Measurements from ENCODE around the gene CHRDL2.
"Not testable (repeated sequence)": the region's sequence is repeated elsewhere in the genome, so short reads cannot be mapped to it uniquely, and the experiment has no call there.

The CHRDL2 gene

GRCh38 chr11:74771139-74771538, 39.9 kb upstream of the CHRDL2 start:
- Histone ChIP-seq H3K36me3 (ENCODE audit: insufficient read depth, low read length) (no peaks in the 10 kb centered on the region), H3K9me3 (ENCODE audit: low read depth, low read length) (no peaks in the 10 kb centered on the region), H3K4me3 (no peak overlapping the region), H3K27ac (no peak overlapping the region), H3K9ac (ENCODE audit: insufficient read length) (no peak overlapping the region)
- no peak for TF ChIP-seq EZH2 (IDR thresholded peaks at IDR 0.05)
- no peak for TF ChIP-seq POLR2AphosphoS5 (IDR thresholded peaks at IDR 0.05; ENCODE audit: borderline replicate concordance, low read depth, low read length)
- no peak for TF ChIP-seq FOXP2 (optimal IDR thresholded peaks at IDR 0.05; ENCODE audit: control extremely low read depth, extremely low read length, insufficient read depth)
- no peak for DNase-seq (ENCODE audit: low read depth, low spot score)

DNA sequence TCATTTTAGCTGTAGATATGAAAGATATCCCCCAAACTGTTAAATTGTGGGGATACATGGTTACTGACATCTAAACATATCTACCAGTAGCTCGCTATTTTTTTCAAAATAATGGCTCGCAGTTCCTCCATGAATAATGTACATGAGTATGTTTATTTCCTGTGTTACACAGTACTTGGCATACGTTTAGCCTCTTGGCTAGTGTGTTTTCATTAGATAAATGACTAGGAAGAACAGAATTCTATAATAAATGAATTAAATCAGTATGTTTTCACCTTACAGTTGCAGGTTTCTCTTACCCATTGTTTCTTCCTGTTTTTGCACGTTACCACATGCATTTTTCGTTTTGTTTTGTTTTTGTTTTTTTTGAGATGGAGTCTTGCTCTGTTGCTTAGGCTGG, 39.2 kb upstream of the CHRDL2 start:
- Histone ChIP-seq H3K4me3 (no peak overlapping the region), H3K27ac (no peak overlapping the region), H3K9ac (ENCODE audit: insufficient read length) (no peak overlapping the region), H3K9me3 (ENCODE audit: low read depth, low read length) (no peaks in the 10 kb centered on the region), H3K36me3 (ENCODE audit: insufficient read depth, low read length) (no peaks in the 10 kb centered on the region)
- no peak for TF ChIP-seq EZH2 (IDR thresholded peaks at IDR 0.05)
- no peak for TF ChIP-seq FOXP2 (optimal IDR thresholded peaks at IDR 0.05; ENCODE audit: control extremely low read depth, extremely low read length, insufficient read depth)
- no peak for TF ChIP-seq POLR2AphosphoS5 (IDR thresholded peaks at IDR 0.05; ENCODE audit: borderline replicate concordance, low read depth, low read length)
- DNase-seq (ENCODE audit: low read depth, low spot score): no peak

DNA sequence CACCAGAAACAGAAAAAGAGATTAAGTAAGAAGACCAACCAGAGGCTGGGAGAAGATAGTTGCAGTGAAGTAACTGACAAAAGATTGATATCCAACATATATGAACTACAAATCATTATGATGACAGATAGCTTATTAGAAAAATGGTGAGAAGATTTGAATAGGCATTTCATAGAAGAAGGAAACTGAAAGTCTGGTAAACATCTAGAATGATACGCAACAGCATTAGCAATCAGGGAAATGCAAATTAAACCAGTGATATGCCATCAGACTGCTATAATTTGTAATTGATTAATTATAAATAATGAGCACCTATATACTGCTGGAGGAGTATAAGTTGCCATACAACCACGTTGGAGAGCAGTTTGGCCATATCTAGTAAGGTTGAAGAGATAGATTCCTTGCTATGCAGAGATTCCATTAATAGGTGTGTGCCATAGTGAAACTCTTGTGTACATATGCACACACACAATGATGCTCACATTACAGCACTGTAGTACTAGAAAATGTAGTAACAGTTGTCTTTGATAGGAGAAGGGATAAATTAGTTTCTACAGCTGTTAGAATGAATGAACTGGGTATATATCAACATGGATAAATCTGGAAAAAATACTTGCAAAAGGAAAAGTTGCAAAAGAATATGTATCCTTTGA, 38.0 kb upstream of the CHRDL2 start:
- Histone ChIP-seq H3K36me3 (ENCODE audit: insufficient read depth, low read length) (peaks cover 5% of the 10 kb centered on the region), H3K27ac (no peak overlapping the region), H3K9me3 (ENCODE audit: low read depth, low read length) (no peaks in the 10 kb centered on the region), H3K9ac (ENCODE audit: insufficient read length) (no peak overlapping the region), H3K4me3 (no peak overlapping the region)
- TF ChIP-seq FOXP2 (optimal IDR thresholded peaks at IDR 0.05; ENCODE audit: control extremely low read depth, extremely low read length, insufficient read depth) (no peak), POLR2AphosphoS5 (IDR thresholded peaks at IDR 0.05; ENCODE audit: borderline replicate concordance, low read depth, low read length) (no peak), EZH2 (IDR thresholded peaks at IDR 0.05) (no peak)
- no peak for DNase-seq (ENCODE audit: low read depth, low spot score)

- H3K9me3 ChIP-seq (ENCODE audit: low read depth, low read length); H3K27ac ChIP-seq; H3K9ac ChIP-seq (ENCODE audit: insufficient read length); DNase-seq (ENCODE audit: low read depth, low spot score); H3K4me3 ChIP-seq: not testable (repeated sequence)
- peaks cover 15% of the 10 kb centered on the region for H3K36me3 ChIP-seq (ENCODE audit: insufficient read depth, low read length)
Measured at GRCh38 chr11:74768172-74768651, 37.0 kb upstream of the CHRDL2 start.

GRCh38 chr11:74766905-74767304, 35.7 kb upstream of the CHRDL2 start:
- Histone ChIP-seq H3K27ac (no peak overlapping the region), H3K9ac (ENCODE audit: insufficient read length) (no peak overlapping the region), H3K9me3 (ENCODE audit: low read depth, low read length) (no peaks in the 10 kb centered on the region), H3K4me3 (no peak overlapping the region), H3K36me3 (ENCODE audit: insufficient read depth, low read length) (peaks cover 22% of the 10 kb centered on the region)
- no peak for DNase-seq (ENCODE audit: low read depth, low spot score)
- TF ChIP-seq POLR2AphosphoS5 (IDR thresholded peaks at IDR 0.05; ENCODE audit: borderline replicate concordance, low read depth, low read length) (no peak), EZH2 (IDR thresholded peaks at IDR 0.05) (no peak), FOXP2 (optimal IDR thresholded peaks at IDR 0.05; ENCODE audit: control extremely low read depth, extremely low read length, insufficient read depth) (no peak)

- 0 out of 2 replicates have a peak, but pooled peaks cover 4% of the 10 kb centered on the region for H3K9me3 ChIP-seq (ENCODE audit: low read depth, low read length)
- DNase-seq (ENCODE audit: low read depth, low spot score): no peak
- H3K27ac ChIP-seq: no peak overlapping the region
- H3K9ac ChIP-seq (ENCODE audit: insufficient read length): no peak overlapping the region
- H3K4me3 ChIP-seq: no peak overlapping the region
- no peak for TF ChIP-seq FOXP2 (optimal IDR thresholded peaks at IDR 0.05; ENCODE audit: control extremely low read depth, extremely low read length, insufficient read depth)
- no peak for TF ChIP-seq EZH2 (IDR thresholded peaks at IDR 0.05)
- no peak for TF ChIP-seq POLR2AphosphoS5 (IDR thresholded peaks at IDR 0.05; ENCODE audit: borderline replicate concordance, low read depth, low read length)
- H3K36me3 ChIP-seq (ENCODE audit: insufficient read depth, low read length): peaks cover 8% of the 10 kb centered on the region; the same call in 1 of the 2 replicates
Measured at GRCh38 chr11:74756571-74756970, 25.3 kb upstream of the CHRDL2 start.

DNA sequence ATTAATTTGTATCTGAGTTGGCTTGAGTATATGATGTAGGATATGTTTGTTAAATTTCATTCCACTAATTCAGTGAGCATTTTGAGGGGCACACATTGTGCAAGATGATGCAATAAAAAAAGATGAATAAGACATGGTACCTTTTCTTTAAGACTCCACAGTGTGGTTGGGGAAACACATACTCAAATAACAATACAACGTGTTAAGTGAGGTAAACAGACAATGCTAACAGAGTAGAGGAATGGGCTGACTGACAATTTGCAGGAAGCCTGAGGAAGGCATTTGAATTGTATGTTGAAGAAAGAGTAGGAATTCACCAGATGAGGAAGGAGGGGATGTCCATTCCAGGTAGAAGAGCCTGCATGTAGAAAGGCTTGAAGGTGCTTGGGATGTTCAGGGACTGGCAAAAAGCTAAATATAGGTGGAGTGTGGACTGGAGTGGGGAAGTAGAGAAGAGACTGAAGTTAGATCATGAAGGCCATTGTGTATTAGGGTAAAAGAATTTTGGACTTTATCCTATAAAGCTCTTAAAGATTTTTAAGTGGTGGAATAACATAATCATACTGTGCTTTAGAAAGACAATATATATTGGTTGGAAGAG, 24.3 kb upstream of the CHRDL2 start:
- no peak overlapping the region for H3K4me3 ChIP-seq
- no peak for DNase-seq (ENCODE audit: low read depth, low spot score)
- H3K27ac ChIP-seq: no peak overlapping the region

GRCh38 chr11:74754507-74755252, 23.5 kb upstream of the CHRDL2 start:
- TF ChIP-seq FOXP2 (optimal IDR thresholded peaks at IDR 0.05; ENCODE audit: control extremely low read depth, extremely low read length, insufficient read depth) (no peak), EZH2 (IDR thresholded peaks at IDR 0.05) (no peak), POLR2AphosphoS5 (IDR thresholded peaks at IDR 0.05; ENCODE audit: borderline replicate concordance, low read depth, low read length) (no peak)
- H3K9me3 ChIP-seq (ENCODE audit: low read depth, low read length): 0 out of 2 replicates have a peak, but pooled peaks cover 4% of the 10 kb centered on the region
- H3K27ac ChIP-seq: 0 out of 2 replicates have a peak overlapping the region, but pooled peaks have one; percentile 44
- peaks cover 13% of the 10 kb centered on the region; the same call in 1 of the 2 replicates for H3K36me3 ChIP-seq (ENCODE audit: insufficient read depth, low read length)
- no peak overlapping the region for H3K4me3 ChIP-seq
- no peak for DNase-seq (ENCODE audit: low read depth, low spot score)
- no peak overlapping the region for H3K9ac ChIP-seq (ENCODE audit: insufficient read length)

More for the DNA sequence above, 24.3 kb upstream of the CHRDL2 start:
- peaks cover 13% of the 10 kb centered on the region; the same call in 1 of the 2 replicates for H3K36me3 ChIP-seq (ENCODE audit: insufficient read depth, low read length)
- no peak for TF ChIP-seq POLR2AphosphoS5 (IDR thresholded peaks at IDR 0.05; ENCODE audit: borderline replicate concordance, low read depth, low read length)
- no peak for TF ChIP-seq FOXP2 (optimal IDR thresholded peaks at IDR 0.05; ENCODE audit: control extremely low read depth, extremely low read length, insufficient read depth)
- TF ChIP-seq EZH2 (IDR thresholded peaks at IDR 0.05): no peak
- H3K9ac ChIP-seq (ENCODE audit: insufficient read length): no peak overlapping the region
- H3K9me3 ChIP-seq (ENCODE audit: low read depth, low read length): 0 out of 2 replicates have a peak, but pooled peaks cover 4% of the 10 kb centered on the region
